Activated CD8-positive, alpha-beta memory T cell treated with anti-CD3 and anti-CD28 coated beads, Interleukin-2, amount 50 U/mL, for 1 hour (primary cell): ENCODE data around the gene CST8.
A peak's percentile ranks its signal among the peaks of the same experiment; 100 is the strongest.
"Not testable (repeated sequence)": the region's sequence is repeated elsewhere in the genome, so short reads cannot be mapped to it uniquely, and the experiment has no call there.

Experiments used
- DNase-seq: peaks from one replicate; pipeline ENCODE4 v3.0.0-alpha.2; 2020; ENCODE audit errors: extremely low read depth

CST8 gene

DNA sequence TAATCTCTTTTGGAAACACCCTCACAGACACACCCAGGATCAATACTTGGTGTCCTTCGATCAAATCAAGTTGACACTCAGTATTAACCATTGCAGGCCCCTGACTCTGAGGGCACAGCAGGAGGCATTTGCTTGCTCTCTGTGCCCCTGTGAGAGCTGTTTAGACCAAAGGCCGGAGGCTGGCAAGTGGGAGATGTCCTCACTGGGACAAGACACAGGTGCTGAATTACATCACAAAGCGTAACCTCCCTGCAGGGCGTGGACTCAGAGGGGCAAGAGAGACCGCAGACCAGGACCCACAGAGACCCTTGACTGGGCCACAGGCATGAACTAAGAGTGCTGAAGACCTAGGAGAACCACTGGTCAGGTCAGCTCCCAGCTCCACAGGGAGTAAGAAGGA is at the start of gene CST8:
Gene CST8 (plus strand): TSS at position 301 of the 400 bp plus-strand sequence. CDS start 551 bp downstream, outside the sequence.
- DNase-seq: no peak

- peak; percentile 28 for DNase-seq
These were observed 49.0 kb upstream of the CST8 start for GRCh38 chr20:23441850-23442313.

DNA sequence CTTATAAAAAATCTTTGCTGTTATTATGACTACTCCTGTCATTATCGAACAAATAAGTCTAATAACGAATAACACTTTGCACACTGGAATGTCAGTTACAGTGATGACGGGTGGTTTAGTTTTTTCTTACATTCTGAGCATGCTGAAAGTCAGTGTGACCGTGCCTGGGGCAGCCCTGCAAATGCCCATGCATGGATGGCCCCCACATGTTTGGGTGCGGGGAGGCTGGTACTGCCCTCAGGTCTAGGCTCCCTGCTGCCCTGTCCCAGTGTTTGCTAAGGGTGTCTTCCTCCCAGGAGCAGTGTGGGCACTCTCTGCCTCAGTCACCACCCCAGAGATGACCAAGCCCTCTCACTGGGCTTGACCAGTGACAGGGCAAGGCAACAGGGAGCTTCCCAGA is 48.5 kb upstream of the CST8 start:
- no peak for DNase-seq

DNA sequence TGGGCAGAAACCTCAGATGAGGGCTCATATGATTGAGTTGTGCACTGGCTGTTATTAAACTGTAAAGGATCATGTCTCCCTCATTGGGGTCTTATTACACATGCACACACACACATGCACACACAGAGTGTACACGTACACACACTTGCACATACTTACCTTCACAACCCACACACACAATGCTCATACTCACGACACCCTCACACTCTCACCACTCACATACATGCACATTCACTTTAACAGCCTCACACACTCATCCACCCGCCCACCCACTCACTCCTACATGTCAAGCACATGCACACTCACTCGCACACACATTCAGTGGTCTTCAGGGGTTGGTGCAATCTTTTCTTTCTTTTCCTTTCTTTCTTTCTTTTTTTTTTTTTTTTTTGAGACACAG is 46.1 kb upstream of the CST8 start:
- DNase-seq: no peak

DNA sequence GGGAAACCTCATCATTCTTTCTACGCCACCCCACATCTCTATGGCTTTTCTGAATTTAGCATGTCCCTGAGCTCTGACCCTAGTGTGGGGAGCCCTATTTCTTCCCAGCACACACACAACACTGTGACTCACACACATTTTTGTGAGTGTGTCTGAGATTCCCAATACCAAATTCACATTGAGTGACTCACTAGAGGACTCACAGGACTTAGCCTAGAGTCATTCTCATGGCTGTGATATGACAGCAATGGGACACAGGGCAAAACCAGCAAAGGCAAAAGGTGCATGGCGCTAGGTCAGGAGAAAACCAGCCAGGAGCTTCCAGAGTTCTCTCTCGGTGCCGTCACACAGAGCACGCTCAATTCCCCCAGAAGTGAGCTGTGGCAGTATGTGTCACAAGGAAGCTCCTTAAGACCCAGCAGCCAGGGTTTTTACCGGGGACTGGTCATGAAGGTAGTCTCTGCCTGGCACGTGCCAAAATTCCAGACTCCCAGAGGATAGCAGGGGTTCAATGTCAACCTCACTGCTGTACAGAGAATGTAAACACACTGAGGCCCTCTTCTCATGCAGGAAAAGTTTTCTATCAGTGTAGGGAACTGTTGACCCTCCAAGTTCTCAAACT is 45.2 kb upstream of the CST8 start:
- no peak for DNase-seq

DNA sequence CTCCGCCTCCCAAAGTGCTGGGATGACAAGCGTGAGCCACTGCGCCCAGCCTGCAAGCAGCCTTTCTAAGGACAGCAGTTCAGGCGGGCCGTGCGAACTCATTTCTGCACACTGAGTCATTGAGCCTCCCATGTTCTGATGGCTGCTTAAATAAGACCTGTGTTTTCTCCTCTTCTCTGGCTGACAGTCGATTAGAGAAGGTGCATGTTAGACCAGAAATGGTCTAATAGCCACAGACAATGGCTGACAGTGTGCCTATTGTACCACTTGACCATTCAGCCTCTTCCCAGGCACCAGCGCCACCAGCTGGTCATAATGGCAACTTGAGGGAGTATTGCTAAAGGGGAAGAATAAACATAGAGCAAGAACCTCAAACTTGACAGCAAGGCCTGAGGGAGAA is 44.4 kb upstream of the CST8 start:
- no peak for DNase-seq

GRCh38 chr20:23448167-23448566 is 42.8 kb upstream of the CST8 start:
- DNase-seq: no peak

- DNase-seq: no peak
These were observed 41.5 kb upstream of the CST8 start for GRCh38 chr20:23449421-23449820.

DNA sequence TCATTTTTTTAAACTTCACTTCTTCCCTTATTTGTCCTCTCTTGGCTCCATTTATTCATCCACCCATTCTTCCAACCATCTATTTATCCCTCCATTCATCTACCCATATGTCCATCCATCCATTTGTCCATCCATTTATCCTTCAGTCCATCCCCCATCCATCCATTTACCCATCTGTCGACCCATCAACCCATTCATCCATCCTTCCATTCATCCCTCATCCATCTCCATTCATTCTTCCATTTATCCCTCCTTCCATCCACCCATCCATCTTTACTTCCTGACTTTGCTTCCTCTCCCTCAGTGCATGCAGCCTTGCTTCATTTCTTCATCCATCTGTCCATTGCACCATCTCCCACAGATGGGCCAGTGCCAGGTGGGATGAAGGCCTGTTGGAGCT is 40.0 kb upstream of the CST8 start:
- no peak for DNase-seq

DNA sequence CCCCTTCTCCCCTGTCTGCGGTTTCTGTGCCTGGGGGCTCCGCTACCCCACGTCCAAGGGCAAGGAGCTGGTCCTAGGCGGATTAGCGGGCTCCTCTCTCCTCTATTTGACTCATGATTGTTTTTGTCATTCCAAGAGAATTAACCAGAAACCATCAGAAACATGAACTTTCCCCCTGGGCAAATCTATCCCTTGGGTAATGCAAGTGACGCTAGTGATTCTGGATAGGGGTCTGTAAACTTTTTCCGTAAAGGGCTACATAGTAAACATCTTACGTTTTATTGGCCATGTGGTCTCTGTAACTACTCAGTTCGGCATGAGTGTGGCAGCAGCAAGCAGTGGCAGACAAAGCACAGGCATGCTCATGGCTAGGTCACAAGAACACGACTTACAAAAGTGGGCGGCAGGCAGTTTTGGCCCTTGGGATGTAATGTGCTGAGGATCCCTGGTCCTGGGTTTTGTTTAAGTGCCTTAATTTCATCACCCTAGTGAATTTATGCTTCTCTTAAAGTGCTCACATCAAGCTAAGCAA is 38.9 kb upstream of the CST8 start:
- DNase-seq: no peak

GRCh38 chr20:23452776-23453175 is 38.1 kb upstream of the CST8 start, which contains the start of gene CST11:
CST11 (minus strand) TSS chr20:23452876; CDS start chr20:23452811, 65 bp downstream.
- DNase-seq: no peak

DNA sequence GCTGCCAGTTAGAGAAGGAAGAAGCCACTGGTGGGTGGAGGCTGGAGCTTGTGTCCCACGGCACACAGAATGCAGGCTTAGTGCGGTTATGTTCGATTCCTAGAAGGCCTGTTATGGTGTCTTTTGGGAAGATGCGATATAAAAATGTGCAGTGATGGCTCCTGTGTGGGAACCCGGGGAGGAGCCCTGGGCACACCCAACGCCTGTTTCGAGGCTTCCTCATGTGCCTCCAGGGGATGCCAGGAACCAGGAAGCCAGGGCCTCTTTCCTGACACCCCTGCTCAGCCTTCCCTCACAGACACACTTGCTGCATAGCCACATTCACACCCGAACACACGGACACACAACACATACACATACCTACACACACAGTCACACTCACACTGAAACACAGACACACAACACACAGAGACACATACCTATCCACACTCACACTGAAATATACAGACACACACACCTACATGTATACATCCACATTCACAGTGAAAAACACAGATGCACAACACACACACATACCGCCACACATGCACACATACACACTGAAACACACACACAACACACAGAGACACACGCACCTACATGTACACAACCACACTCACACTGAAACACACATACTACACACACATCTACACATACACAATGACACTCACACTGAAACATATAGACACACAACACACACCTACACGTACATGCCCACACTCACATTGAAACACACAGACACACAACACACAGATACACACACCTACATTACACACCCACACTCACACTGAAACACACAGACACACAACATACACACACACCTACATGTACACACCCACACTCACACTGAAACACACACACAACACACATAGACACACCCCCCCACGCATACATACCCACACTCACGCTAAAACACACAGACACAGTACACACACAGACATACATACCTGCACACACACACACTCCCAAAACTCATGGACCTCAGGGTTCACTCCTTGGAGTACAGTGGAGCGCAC is 37.1 kb upstream of the CST8 start:
- no peak for DNase-seq

DNA sequence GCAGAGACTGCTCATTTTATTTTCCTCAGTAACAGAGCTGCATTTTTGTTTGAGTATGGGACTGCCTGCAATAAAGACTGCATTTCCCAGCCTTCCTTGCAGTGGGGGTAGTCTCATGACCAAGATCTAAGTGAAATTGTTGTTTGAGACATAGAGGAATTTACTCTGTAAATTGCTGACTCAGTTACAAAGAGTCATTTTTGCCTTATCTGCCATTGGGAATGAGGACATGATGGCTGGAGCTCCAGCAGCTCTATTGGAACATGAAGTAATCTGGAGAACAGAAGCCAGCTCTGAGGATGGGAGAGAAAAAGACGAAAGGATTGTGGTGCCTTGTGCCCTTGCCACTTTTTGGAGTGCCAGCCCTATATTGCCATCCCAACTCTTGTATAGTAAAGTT is 36.1 kb upstream of the CST8 start:
- DNase-seq: no peak

DNA sequence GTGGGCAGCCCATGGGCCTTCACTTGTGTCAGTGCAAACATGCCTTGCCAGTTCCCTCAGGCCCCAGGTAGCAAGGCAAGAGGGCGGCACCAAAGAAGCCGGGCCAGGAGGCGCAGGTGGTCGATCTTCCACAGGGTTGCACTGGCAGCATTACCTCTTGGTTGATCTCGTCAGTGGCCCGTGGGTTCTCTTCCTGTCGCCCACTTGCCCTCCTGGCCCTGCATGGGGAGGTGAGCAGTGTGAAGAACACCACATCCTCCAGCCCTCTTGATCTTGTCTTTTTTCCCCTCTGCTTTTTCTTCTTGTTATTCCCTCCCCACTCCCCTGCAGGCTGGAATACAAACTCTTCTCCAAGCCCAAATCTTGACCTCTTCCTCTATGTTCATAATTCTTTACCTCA is 35.3 kb upstream of the CST8 start:
- no peak for DNase-seq

DNA sequence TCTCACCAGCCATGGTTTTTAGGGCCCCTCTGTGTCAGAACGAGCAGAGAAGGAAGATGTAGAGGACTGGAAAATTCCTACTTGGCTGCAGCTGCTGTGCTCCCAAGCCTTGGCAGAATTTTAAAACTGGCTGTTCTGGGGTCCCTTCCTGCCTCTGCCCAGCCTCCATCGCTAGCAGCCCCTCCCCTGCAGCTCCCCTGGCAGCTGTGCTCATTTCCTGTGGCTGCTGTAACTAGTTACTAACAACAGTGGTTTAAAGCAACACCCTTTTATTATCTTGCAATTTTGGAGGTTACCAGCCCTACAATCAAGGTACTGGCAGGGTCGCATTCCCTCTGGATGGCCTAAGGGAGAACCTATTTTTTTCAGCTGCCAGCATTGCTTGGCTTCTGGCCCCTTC is 34.5 kb upstream of the CST8 start:
- no peak for DNase-seq

DNA sequence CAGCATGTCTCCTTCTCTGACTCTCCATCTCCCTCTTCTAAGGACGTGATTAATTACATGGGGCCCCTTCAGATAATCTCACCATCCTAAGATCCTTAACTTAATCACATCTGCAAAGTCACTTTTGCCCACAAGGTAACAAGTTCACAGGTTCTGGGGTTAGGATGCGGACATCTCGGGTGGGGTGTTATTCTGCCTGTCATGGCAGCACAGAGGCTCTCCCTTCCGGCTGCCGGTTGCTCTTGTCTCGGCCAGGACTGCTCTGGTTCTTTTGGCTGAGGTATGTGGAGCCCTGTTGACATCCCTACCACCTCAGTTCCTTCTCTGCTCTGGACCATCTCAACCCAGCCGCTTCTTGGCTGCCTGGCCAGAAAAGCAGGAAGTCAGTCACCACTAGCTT is 34.0 kb upstream of the CST8 start:
- DNase-seq: no peak

GRCh38 chr20:23459461-23460150 is 31.3 kb upstream of the CST8 start:
- DNase-seq: no peak

DNA sequence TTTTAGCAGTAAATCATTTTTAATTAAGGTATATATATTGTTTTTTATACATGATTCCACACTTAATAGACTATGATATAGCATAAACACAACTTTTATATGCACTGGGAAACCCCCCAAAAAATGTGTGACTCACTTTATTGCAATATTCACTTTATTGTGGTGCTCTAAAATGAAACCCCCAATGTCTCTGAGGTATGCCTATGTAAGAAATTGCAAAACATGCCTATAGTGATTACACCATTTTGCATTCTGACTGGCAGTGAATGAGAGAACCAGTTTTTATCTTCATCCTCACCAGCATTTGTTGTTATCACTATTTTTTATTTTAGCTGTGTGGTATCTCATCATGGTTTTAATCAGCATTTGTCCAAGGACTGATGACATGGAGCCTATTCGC is 29.7 kb upstream of the CST8 start:
- no peak for DNase-seq

GRCh38 chr20:23466961-23467360 is 24.0 kb upstream of the CST8 start:
- not testable (repeated sequence) for DNase-seq

DNA sequence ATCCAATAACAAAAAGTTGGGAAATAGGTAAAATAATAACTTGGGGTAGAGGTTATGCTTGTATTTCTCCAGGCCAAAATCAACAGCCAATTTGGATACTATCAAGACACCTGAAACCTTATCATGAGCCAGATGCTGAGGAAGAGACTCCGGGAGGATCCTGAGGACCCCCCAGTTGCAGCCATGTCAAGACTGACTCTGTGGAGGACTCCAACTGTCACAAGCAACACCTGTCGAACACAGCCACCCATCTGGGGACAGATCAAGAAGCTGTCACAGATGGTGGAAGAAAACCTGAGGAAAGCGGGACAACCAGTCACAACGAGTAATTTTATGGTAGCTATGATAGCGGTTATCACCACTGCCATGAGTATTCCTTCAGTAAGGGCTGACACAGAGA is 18.6 kb upstream of the CST8 start:
- not testable (repeated sequence) for DNase-seq

DNA sequence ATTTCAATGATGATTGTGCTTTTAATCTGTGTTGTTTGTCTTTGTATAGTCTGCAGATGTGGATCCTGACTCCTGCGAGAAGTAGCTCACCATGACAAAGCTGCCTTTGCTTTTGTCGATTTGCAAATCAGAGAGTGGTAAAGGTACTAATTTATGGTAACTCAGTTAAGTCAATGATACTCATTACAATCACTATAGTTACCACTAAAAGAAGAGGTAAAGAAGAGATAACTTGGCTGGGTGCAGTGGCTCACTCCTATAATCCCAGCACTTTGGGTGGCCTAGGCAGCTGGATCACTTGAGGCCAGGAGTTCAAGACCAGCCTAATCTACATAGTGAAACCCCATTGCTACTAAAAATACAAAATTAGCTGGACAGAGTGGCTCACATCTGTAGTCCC is 17.6 kb upstream of the CST8 start:
- DNase-seq: not testable (repeated sequence)

DNA sequence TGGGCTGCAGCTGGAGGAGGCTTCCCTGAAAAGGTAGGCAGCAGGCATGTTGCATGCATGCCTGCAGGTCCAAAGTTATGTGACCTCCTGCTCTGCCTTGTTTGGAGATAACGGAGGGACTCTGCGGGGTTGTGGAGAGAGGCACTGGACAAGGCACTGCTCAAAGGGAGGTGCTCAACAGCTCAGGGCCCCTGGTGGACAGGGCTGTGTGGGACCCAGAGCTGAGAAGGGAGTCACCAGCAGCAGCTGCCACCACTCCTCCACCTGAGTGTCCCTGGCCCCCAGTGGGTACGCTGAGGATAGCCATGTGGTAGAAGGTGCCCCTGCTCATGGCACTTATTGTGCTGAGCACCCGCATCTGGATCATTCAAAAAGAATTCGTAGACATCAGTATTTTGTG is 15.5 kb upstream of the CST8 start:
- no peak for DNase-seq
